Spinal cord (tissue), 10 donors: ENCODE results near the gene MKX. TPM values are rescaled to one million over a fixed set of nuclear protein-coding genes. Genes with fewer than 3 reads are reported as not detected.

Experiments used
- DNase-seq, 6 donors: peaks; one replicate each; pipeline versions ENCODE4 v3.0.0 to v3.0.0-alpha.2; 2013 to 2015; ENCODE audit warnings: low spot score in 6 of 6, low read depth in 4 of 6
- H3K27ac ChIP-seq: one replicate; pipeline ENCODE4 v1.5.1; 2013; ENCODE audit warnings: low read depth, low read length, control low read depth
- H3K27me3 ChIP-seq: one replicate; pipeline ENCODE4 v1.6.1; 2013; ENCODE audit warnings: low read length; ENCODE audit not compliant: control insufficient read depth, insufficient read depth
- H3K36me3 ChIP-seq: one replicate; pipeline ENCODE4 v1.6.1; 2013; ENCODE audit warnings: low read length; ENCODE audit not compliant: control insufficient read depth, insufficient read depth
- H3K4me1 ChIP-seq: one replicate; pipeline ENCODE4 v1.6.1; 2013; ENCODE audit warnings: low read length; ENCODE audit not compliant: control insufficient read depth, insufficient read depth
- H3K4me3 ChIP-seq: one replicate; pipeline ENCODE4 v1.5.1; 2013; ENCODE audit warnings: low read depth, low read length, control low read depth
- H3K9me3 ChIP-seq: one replicate; pipeline ENCODE4 v1.6.1; 2013; ENCODE audit warnings: low read length; ENCODE audit not compliant: control insufficient read depth, insufficient read depth
- WGBS: methylation state at CpG from one replicate; pipeline ENCODE4 v1.1.5; 2013; ENCODE audit warnings: missing lambda C conversion rate; ENCODE audit not compliant: insufficient coverage; 5-methylcytosine and 5-hydroxymethylcytosine counted together
- polyA plus RNA-seq, 2 donors: library from polyadenylated mRNA; unstranded; fragments of 120-200 nt; gene quantifications; one replicate each; pipeline ENCODE4 v1.2.1, GENCODE V29; 2013; ENCODE audit not compliant: insufficient read length in 2 of 2
- total RNA-seq, 2 donors: library from RNA; depleted of rRNA in 1 of 2; stranded (reverse); fragments of 120-200 nt in 1 of 2; fragments of >200 nt in 1 of 2; gene quantifications; one replicate each; pipeline versions ENCODE4 v1.2.3 to v1.2.4, GENCODE V29; 2013 to 2014
- donor health status: healthy.

The MKX gene
- total and polyA plus RNA-seq, 4 donors, result 2.3 to 6.6 (median 3.0) TPM

GRCh38 chr10:27661514-27662286 is 83.9 kb downstream of the MKX start:
- Histone ChIP-seq H3K27ac (no peak overlapping the region), H3K4me3 (no peak overlapping the region), H3K36me3 (no peaks in the 10 kb centered on the region), H3K4me1 (no peaks in the 10 kb centered on the region), H3K27me3 (no peaks in the 10 kb centered on the region), H3K9me3 (no peaks in the 10 kb centered on the region)
- no peak for DNase-seq
- WGBS, result no CpG with 5 or more reads among the region's 3 CpGs

GRCh38 chr10:27660711-27661110 is 84.9 kb downstream of the MKX start:
- 94% methylated on average over 2 of the region's 4 CpGs for WGBS
- Histone ChIP-seq H3K27ac (no peak overlapping the region), H3K27me3 (no peaks in the 10 kb centered on the region), H3K4me1 (no peaks in the 10 kb centered on the region), H3K9me3 (no peaks in the 10 kb centered on the region), H3K4me3 (no peak overlapping the region), H3K36me3 (no peaks in the 10 kb centered on the region)
- DNase-seq, result no peak

GRCh38 chr10:27660268-27660667 is 85.4 kb downstream of the MKX start:
- Histone ChIP-seq H3K4me3 (no peak overlapping the region), H3K36me3 (no peaks in the 10 kb centered on the region), H3K4me1 (no peaks in the 10 kb centered on the region), H3K27ac (no peak overlapping the region), H3K9me3 (no peaks in the 10 kb centered on the region), H3K27me3 (no peaks in the 10 kb centered on the region)
- no peak for DNase-seq
- WGBS, result 81% methylated on average over 10 of the region's 11 CpGs

GRCh38 chr10:27659786-27660185 is 85.8 kb downstream of the MKX start:
- DNase-seq, result no peak
- 71% methylated on average over 6 of the region's 6 CpGs for WGBS

GRCh38 chr10:27658788-27659187 is 86.8 kb downstream of the MKX start:
- Histone ChIP-seq H3K9me3 (no peaks in the 10 kb centered on the region), H3K4me1 (no peaks in the 10 kb centered on the region), H3K27me3 (no peaks in the 10 kb centered on the region), H3K4me3 (no peak overlapping the region), H3K27ac (no peak overlapping the region), H3K36me3 (no peaks in the 10 kb centered on the region)
- 100% methylated on average over 6 of the region's 7 CpGs for WGBS
- DNase-seq, result no peak

More at GRCh38 chr10:27659786-27660185, 85.8 kb downstream of the MKX start:
- no peaks in the 10 kb centered on the region for H3K4me1 ChIP-seq
- H3K36me3 ChIP-seq, result no peaks in the 10 kb centered on the region
- no peak overlapping the region for H3K27ac ChIP-seq
- H3K9me3 ChIP-seq, result no peaks in the 10 kb centered on the region
- H3K4me3 ChIP-seq, result no peak overlapping the region
- H3K27me3 ChIP-seq, result no peaks in the 10 kb centered on the region

GRCh38 chr10:27655296-27655695 is 90.3 kb downstream of the MKX start:
- H3K4me1 ChIP-seq, result no peaks in the 10 kb centered on the region
- no peak overlapping the region for H3K4me3 ChIP-seq
- whole genome bisulfite sequencing, result 88% methylated on average over 2 of the region's 4 CpGs
- DNase-seq, result no peak
- H3K36me3 ChIP-seq, result no peaks in the 10 kb centered on the region
- no peak overlapping the region for H3K27ac ChIP-seq
- H3K9me3 ChIP-seq, result no peaks in the 10 kb centered on the region
- no peaks in the 10 kb centered on the region for H3K27me3 ChIP-seq

- Histone ChIP-seq H3K4me1 (no peaks in the 10 kb centered on the region), H3K27ac (no peak overlapping the region), H3K36me3 (no peaks in the 10 kb centered on the region), H3K27me3 (no peaks in the 10 kb centered on the region), H3K9me3 (no peaks in the 10 kb centered on the region), H3K4me3 (no peak overlapping the region)
- 97% methylated on average over 3 of the region's 6 CpGs for WGBS
- DNase-seq, result no peak
Observed at GRCh38 chr10:27654284-27654683, 91.3 kb downstream of the MKX start.

GRCh38 chr10:27646604-27647175 is 98.9 kb downstream of the MKX start:
- WGBS, result no CpG with 5 or more reads among the region's 4 CpGs
- Histone ChIP-seq H3K27me3 (no peaks in the 10 kb centered on the region), H3K27ac (no peak overlapping the region), H3K4me3 (no peak overlapping the region), H3K4me1 (no peaks in the 10 kb centered on the region), H3K9me3 (no peaks in the 10 kb centered on the region), H3K36me3 (no peaks in the 10 kb centered on the region)
- DNase-seq, result no peak

GRCh38 chr10:27646194-27646593 is 99.4 kb downstream of the MKX start:
- H3K27ac ChIP-seq, result no peak overlapping the region
- no peaks in the 10 kb centered on the region for H3K9me3 ChIP-seq
- no peaks in the 10 kb centered on the region for H3K4me1 ChIP-seq
- DNase-seq, result no peak
- WGBS, result 90% methylated on average over 3 of the region's 4 CpGs
- no peaks in the 10 kb centered on the region for H3K27me3 ChIP-seq
- H3K36me3 ChIP-seq, result no peaks in the 10 kb centered on the region
- no peak overlapping the region for H3K4me3 ChIP-seq

GRCh38 chr10:27644307-27644939 is 101.2 kb downstream of the MKX start:
- Histone ChIP-seq H3K36me3 (no peaks in the 10 kb centered on the region), H3K27ac (no peak overlapping the region), H3K4me3 (no peak overlapping the region), H3K27me3 (no peaks in the 10 kb centered on the region), H3K4me1 (no peaks in the 10 kb centered on the region), H3K9me3 (no peaks in the 10 kb centered on the region)
- WGBS, result 82% methylated on average over 3 of the region's 5 CpGs
- no peak for DNase-seq
